ENCODE results near the gene NOVA2.

DNA sequence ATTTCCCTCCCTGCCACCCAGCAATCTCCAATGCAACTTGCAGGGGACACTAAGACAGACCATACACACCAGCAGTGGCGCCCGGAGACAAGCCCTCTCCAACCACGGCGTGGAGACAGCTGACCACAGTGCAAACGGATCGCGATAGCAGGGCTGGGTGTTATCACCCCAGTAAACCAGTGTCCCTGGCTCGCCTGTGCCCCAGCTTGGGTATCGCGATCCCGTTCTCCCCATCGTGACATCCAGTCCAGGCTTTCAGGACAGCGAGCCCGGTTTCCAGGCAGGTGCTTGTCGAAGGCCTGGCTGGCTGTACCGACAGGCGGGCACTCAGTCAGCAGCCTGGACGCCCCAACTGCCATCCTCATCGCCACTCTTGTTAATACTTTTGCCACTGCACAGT, 38.4 kb downstream of the NOVA2 start:
- no peak for TF ChIP-seq CEBPB (IDR thresholded peaks at IDR 0.05)
- TF ChIP-seq RAD21 (IDR thresholded peaks at IDR 0.05; ENCODE audit: low read depth) = no peak
- TF ChIP-seq EP300 (IDR thresholded peaks at IDR 0.05; ENCODE audit: borderline replicate concordance) = no peak
- TF ChIP-seq, protein P1, sequence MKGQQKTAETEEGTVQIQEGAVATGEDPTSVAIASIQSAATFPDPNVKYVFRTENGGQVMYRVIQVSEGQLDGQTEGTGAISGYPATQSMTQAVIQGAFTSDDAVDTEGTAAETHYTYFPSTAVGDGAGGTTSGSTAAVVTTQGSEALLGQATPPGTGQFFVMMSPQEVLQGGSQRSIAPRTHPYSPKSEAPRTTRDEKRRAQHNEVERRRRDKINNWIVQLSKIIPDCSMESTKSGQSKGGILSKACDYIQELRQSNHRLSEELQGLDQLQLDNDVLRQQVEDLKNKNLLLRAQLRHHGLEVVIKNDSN (IDR thresholded peaks at IDR 0.05) = no peak
- no peak for TF ChIP-seq YY1 (IDR thresholded peaks at IDR 0.05; ENCODE audit: low read depth)
- no peak for TF ChIP-seq NFIC (IDR thresholded peaks at IDR 0.05)
- TF ChIP-seq FOXM1 (IDR thresholded peaks at IDR 0.05; ENCODE audit: borderline replicate concordance, low read depth) = no peak
- TF ChIP-seq, protein P2, sequence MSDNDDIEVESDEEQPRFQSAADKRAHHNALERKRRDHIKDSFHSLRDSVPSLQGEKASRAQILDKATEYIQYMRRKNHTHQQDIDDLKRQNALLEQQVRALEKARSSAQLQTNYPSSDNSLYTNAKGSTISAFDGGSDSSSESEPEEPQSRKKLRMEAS (IDR thresholded peaks at IDR 0.05) = no peak
- no peak for TF ChIP-seq ZBTB7A (IDR thresholded peaks at IDR 0.05; ENCODE audit: low read depth)
- no peak for TF ChIP-seq CREB1 (IDR thresholded peaks at IDR 0.05; ENCODE audit: low read depth)
- TF ChIP-seq TAF1 (IDR thresholded peaks at IDR 0.05; ENCODE audit: low read depth) = no peak
- TF ChIP-seq, protein P3, sequence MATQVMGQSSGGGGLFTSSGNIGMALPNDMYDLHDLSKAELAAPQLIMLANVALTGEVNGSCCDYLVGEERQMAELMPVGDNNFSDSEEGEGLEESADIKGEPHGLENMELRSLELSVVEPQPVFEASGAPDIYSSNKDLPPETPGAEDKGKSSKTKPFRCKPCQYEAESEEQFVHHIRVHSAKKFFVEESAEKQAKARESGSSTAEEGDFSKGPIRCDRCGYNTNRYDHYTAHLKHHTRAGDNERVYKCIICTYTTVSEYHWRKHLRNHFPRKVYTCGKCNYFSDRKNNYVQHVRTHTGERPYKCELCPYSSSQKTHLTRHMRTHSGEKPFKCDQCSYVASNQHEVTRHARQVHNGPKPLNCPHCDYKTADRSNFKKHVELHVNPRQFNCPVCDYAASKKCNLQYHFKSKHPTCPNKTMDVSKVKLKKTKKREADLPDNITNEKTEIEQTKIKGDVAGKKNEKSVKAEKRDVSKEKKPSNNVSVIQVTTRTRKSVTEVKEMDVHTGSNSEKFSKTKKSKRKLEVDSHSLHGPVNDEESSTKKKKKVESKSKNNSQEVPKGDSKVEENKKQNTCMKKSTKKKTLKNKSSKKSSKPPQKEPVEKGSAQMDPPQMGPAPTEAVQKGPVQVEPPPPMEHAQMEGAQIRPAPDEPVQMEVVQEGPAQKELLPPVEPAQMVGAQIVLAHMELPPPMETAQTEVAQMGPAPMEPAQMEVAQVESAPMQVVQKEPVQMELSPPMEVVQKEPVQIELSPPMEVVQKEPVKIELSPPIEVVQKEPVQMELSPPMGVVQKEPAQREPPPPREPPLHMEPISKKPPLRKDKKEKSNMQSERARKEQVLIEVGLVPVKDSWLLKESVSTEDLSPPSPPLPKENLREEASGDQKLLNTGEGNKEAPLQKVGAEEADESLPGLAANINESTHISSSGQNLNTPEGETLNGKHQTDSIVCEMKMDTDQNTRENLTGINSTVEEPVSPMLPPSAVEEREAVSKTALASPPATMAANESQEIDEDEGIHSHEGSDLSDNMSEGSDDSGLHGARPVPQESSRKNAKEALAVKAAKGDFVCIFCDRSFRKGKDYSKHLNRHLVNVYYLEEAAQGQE (IDR thresholded peaks at IDR 0.05; ENCODE audit: low read depth) = no peak
- no peak for TF ChIP-seq EGR1 (IDR thresholded peaks at IDR 0.05)

Data from Ishikawa (cell line).